Loucy (cell line): ENCODE data around the gene TENM4.

Experiments used
- H2AFZ ChIP-seq: fragments of 200-600 bp; sonication (generic); 2 replicates; pipeline ENCODE4 v1.6.0; 2016; ENCODE audit warnings: antibody characterized with exemption, mild to moderate bottlenecking, low read length, moderate library complexity
- H3F3A ChIP-seq: fragments of 200-600 bp; 2 replicates; pipeline ENCODE4 v1.6.0; 2016; ENCODE audit warnings: antibody characterized with exemption, low read depth, mild to moderate bottlenecking
- H3K27me3 ChIP-seq: fragments of 200-600 bp; sonication (generic); 2 replicates; pipeline ENCODE4 v1.6.1; 2014; ENCODE audit warnings: low read length, mild to moderate bottlenecking; ENCODE audit not compliant: insufficient read depth, poor library complexity, severe bottlenecking
- H3K36me3 ChIP-seq: fragments of 200-600 bp; sonication (generic); 2 replicates; pipeline ENCODE4 v1.6.1; 2016; ENCODE audit warnings: low read length; ENCODE audit not compliant: insufficient read depth
- H3K4me1 ChIP-seq: fragments of 200-600 bp; sonication (generic); 2 replicates; pipeline ENCODE4 v1.5.1; 2014; ENCODE audit warnings: low read length, mild to moderate bottlenecking; ENCODE audit not compliant: insufficient read depth, poor library complexity, severe bottlenecking
- H3K4me2 ChIP-seq: fragments of 200-600 bp; sonication (generic); 2 replicates; pipeline ENCODE4 v1.6.0; 2014; ENCODE audit warnings: antibody characterized with exemption, low read length, low read depth, mild to moderate bottlenecking; ENCODE audit not compliant: poor library complexity, severe bottlenecking
- H3K4me3 ChIP-seq: fragments of 200-600 bp; sonication (generic); 2 replicates; pipeline ENCODE4 v1.5.1; 2014; ENCODE audit warnings: low read length, mild to moderate bottlenecking, mixed read lengths; ENCODE audit not compliant: poor library complexity, severe bottlenecking
- H3K79me2 ChIP-seq: fragments of 200-600 bp; sonication (generic); 2 replicates; pipeline ENCODE4 v1.6.1; 2014; ENCODE audit warnings: low read length; ENCODE audit not compliant: insufficient read depth
- H3K9ac ChIP-seq: fragments of 200-600 bp; sonication (generic); 2 replicates; pipeline ENCODE4 v1.6.0; 2014; ENCODE audit warnings: mild to moderate bottlenecking, low read depth, low read length, moderate library complexity; ENCODE audit not compliant: poor library complexity, severe bottlenecking
- H3K9me2 ChIP-seq: fragments of 200-600 bp; sonication (generic); replicated peaks from 2 replicates; pipeline ENCODE4 v1.6.1; 2016; ENCODE audit warnings: low read depth, low read length, mixed read lengths
- H3K9me3 ChIP-seq: fragments of 200-600 bp; sonication (generic); 2 replicates; pipeline ENCODE4 v1.6.1; 2014; ENCODE audit warnings: mild to moderate bottlenecking, antibody characterized with exemption, low read length, low read depth; ENCODE audit not compliant: insufficient read depth
- H4K20me1 ChIP-seq: fragments of 200-600 bp; sonication (generic); 2 replicates; pipeline ENCODE4 v1.6.0; 2014; ENCODE audit warnings: antibody characterized with exemption, low read length, mild to moderate bottlenecking; ENCODE audit not compliant: insufficient read depth, poor library complexity, severe bottlenecking
- EZH2phosphoT487 ChIP-seq: fragments of 200-600 bp; IDR thresholded peaks from 2 replicates; pipeline ENCODE4 v1.6.1; 2018; ENCODE audit warnings: antibody characterized with exemption, mild to moderate bottlenecking, moderate library complexity, borderline replicate concordance
- TF ChIP-seq, protein P1 (sequence below): fragments of 200-600 bp; sonication (generic); conservative IDR thresholded peaks from 2 replicates; pipeline ENCODE4 v1.5.1; 2014; ENCODE audit warnings: mild to moderate bottlenecking, antibody characterized with exemption, low read length

Gene TENM4

GRCh38 chr11:78606667-78607066, 834.2 kb downstream of the TENM4 start:
- Histone ChIP-seq H3F3A (no peaks in the 10 kb centered on the region), H3K27me3 (no peaks in the 10 kb centered on the region), H3K79me2 (no peaks in the 10 kb centered on the region), H3K36me3 (no peaks in the 10 kb centered on the region), H3K4me2 (no peak overlapping the region), H3K9ac (no peak overlapping the region), H3K9me2 (no peaks in the 10 kb centered on the region), H3K4me3 (no peak overlapping the region), H2AFZ (no peak overlapping the region), H3K4me1 (no peaks in the 10 kb centered on the region), H4K20me1 (no peaks in the 10 kb centered on the region), H3K9me3 (no peaks in the 10 kb centered on the region)
- no peak for TF ChIP-seq EZH2phosphoT487
- TF ChIP-seq, protein P1, sequence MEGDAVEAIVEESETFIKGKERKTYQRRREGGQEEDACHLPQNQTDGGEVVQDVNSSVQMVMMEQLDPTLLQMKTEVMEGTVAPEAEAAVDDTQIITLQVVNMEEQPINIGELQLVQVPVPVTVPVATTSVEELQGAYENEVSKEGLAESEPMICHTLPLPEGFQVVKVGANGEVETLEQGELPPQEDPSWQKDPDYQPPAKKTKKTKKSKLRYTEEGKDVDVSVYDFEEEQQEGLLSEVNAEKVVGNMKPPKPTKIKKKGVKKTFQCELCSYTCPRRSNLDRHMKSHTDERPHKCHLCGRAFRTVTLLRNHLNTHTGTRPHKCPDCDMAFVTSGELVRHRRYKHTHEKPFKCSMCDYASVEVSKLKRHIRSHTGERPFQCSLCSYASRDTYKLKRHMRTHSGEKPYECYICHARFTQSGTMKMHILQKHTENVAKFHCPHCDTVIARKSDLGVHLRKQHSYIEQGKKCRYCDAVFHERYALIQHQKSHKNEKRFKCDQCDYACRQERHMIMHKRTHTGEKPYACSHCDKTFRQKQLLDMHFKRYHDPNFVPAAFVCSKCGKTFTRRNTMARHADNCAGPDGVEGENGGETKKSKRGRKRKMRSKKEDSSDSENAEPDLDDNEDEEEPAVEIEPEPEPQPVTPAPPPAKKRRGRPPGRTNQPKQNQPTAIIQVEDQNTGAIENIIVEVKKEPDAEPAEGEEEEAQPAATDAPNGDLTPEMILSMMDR = no peak

DNA sequence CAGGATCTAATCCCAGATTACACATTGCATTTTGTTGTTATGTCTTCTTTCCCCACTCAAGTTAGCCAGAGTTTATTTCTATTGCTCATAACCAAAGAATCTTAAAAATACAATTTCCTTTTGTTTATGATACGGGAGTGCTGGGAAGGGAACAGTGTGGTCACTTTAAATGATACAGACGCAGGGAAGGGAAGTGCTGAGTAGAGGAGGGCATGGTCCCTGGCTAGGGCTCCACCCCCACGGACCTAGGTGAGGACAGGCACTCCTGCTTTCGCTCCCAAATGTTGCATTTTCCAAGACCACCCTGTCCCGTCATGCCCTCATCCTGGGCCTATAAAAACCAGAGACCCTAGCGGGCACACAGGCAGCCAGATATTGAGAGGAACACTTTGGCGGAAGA, 835.5 kb downstream of the TENM4 start:
- no peaks in the 10 kb centered on the region for H3K79me2 ChIP-seq
- H3K36me3 ChIP-seq = no peaks in the 10 kb centered on the region
- H4K20me1 ChIP-seq = no peaks in the 10 kb centered on the region
- TF ChIP-seq, protein P1 = no peak
- TF ChIP-seq EZH2phosphoT487 = no peak
- H3K4me1 ChIP-seq = no peaks in the 10 kb centered on the region
- no peaks in the 10 kb centered on the region for H3F3A ChIP-seq
- no peak overlapping the region for H2AFZ ChIP-seq
- no peaks in the 10 kb centered on the region for H3K27me3 ChIP-seq
- no peak overlapping the region for H3K4me2 ChIP-seq
- no peaks in the 10 kb centered on the region for H3K9me3 ChIP-seq
- H3K9me2 ChIP-seq = no peaks in the 10 kb centered on the region
- no peak overlapping the region for H3K9ac ChIP-seq
- H3K4me3 ChIP-seq = no peak overlapping the region

DNA sequence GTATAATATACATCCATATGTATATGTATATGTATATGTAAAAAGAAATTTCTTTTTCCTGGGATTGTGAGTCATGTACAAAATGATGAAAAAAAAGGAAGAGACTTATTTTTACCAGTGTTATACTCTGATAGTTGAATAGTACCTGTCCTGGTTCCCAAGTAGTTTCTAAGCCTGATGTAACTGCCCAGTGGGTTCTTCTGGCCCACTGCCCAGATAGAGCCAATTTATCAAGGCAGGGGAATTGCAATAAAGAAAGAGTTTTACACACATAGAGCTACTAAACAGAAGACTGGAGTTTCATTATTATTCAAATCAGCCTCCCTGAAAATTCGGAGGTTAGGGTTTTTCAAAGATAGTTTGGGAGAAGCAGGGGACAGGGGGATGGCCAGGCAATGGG, 837.0 kb downstream of the TENM4 start:
- TF ChIP-seq, protein P1 = no peak
- no peak for TF ChIP-seq EZH2phosphoT487
- Histone ChIP-seq H3F3A (no peaks in the 10 kb centered on the region), H3K36me3 (no peaks in the 10 kb centered on the region), H3K4me3 (no peak overlapping the region), H3K9me3 (no peaks in the 10 kb centered on the region), H3K9ac (no peak overlapping the region), H2AFZ (no peak overlapping the region), H3K27me3 (no peaks in the 10 kb centered on the region), H3K79me2 (no peaks in the 10 kb centered on the region), H3K4me1 (no peaks in the 10 kb centered on the region), H4K20me1 (no peaks in the 10 kb centered on the region), H3K9me2 (no peaks in the 10 kb centered on the region), H3K4me2 (no peak overlapping the region)
